Uterus (tissue), 2 donors: ENCODE results near the gene CCR2.

Experiments used
- POLR2A ChIP-seq, 2 donors: fragments of 450-650 bp; IDR thresholded peaks; one replicate each; pipeline ENCODE4 v1.6.1; 2016; ENCODE audit warnings: antibody characterized with exemption in 2 of 2, mild to moderate bottlenecking in 1 of 2, moderate library complexity in 1 of 2
- TF ChIP-seq, protein P1 (sequence below), 4 experiments: fragments of 200-600 bp in 2 of 4; fragments of 450-650 bp in 2 of 4; sonication (generic) in 2 of 4; IDR thresholded peaks; one replicate each; pipeline ENCODE4 v1.5.1; 2016 to 2019; ENCODE audit warnings: antibody characterized with exemption in 4 of 4, mild to moderate bottlenecking in 2 of 4, moderate library complexity in 1 of 4

DNA sequence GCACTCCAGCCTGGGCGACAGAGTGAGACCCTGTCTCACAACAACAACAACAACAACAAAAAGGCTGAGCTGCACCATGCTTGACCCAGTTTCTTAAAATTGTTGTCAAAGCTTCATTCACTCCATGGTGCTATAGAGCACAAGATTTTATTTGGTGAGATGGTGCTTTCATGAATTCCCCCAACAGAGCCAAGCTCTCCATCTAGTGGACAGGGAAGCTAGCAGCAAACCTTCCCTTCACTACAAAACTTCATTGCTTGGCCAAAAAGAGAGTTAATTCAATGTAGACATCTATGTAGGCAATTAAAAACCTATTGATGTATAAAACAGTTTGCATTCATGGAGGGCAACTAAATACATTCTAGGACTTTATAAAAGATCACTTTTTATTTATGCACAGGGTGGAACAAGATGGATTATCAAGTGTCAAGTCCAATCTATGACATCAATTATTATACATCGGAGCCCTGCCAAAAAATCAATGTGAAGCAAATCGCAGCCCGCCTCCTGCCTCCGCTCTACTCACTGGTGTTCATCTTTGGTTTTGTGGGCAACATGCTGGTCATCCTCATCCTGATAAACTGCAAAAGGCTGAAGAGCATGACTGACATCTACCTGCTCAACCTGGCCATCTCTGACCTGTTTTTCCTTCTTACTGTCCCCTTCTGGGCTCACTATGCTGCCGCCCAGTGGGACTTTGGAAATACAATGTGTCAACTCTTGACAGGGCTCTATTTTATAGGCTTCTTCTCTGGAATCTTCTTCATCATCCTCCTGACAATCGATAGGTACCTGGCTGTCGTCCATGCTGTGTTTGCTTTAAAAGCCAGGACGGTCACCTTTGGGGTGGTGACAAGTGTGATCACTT lies 18.8 kb downstream of the CCR2 start:
- TF ChIP-seq, protein P1, sequence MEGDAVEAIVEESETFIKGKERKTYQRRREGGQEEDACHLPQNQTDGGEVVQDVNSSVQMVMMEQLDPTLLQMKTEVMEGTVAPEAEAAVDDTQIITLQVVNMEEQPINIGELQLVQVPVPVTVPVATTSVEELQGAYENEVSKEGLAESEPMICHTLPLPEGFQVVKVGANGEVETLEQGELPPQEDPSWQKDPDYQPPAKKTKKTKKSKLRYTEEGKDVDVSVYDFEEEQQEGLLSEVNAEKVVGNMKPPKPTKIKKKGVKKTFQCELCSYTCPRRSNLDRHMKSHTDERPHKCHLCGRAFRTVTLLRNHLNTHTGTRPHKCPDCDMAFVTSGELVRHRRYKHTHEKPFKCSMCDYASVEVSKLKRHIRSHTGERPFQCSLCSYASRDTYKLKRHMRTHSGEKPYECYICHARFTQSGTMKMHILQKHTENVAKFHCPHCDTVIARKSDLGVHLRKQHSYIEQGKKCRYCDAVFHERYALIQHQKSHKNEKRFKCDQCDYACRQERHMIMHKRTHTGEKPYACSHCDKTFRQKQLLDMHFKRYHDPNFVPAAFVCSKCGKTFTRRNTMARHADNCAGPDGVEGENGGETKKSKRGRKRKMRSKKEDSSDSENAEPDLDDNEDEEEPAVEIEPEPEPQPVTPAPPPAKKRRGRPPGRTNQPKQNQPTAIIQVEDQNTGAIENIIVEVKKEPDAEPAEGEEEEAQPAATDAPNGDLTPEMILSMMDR (IDR thresholded peaks at IDR 0.05): peak in 2 of 4 experiments; percentile 15 to 25
- TF ChIP-seq POLR2A (IDR thresholded peaks at IDR 0.05): no peak
